Measurements from ENCODE around the gene NOSIP. TPM values are rescaled to one million over a fixed set of nuclear protein-coding genes. Genes with fewer than 3 reads are reported as not detected.

NOSIP gene
- polyA plus RNA-seq, 1 of the 3 experiments (the other 2 are of a cell fraction) = 128 TPM

DNA sequence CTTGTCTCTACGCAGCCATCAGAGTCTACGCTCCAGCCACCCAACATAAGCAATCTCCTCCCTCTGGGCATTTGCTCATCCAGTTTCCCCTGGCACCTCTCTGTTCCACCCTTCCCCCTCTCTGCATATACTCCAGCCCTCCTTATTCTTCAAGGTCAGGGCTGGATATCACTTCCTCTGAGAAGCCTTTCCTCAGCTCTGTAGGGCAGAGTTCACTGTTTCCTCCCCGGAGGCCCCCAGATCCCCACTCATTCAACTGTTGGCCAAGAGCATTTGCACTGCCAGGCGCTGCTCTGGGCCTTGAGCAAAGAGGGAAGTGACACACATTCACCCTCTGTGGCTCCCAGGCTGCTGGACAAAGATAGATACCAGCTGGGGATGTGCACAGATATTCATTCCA is 64.6 kb downstream of the NOSIP start:
- peaks cover 0 to 9% of the 10 kb centered on the region in 2 experiments; a peak in 1 of 4 replicates for H3K4me1 ChIP-seq (ENCODE audit: control insufficient read depth in 1 of 2, insufficient read depth in 2 of 2, low read depth in 1 of 2, low read length in 1 of 2)
- no peaks in the 10 kb centered on the region for H3K36me3 ChIP-seq (replicated peaks in 1 of 2; ENCODE audit: control insufficient read depth in 1 of 2, insufficient read depth in 2 of 2, low read length in 1 of 2)
- TF ChIP-seq GABPA (IDR thresholded peaks at IDR 0.05; ENCODE audit: low read depth) (no peak), RAD21 (IDR thresholded peaks at IDR 0.05; ENCODE audit: low read length) (no peak), FOXM1 (IDR thresholded peaks at IDR 0.05; ENCODE audit: low read depth) (no peak)
- H3K79me2 ChIP-seq (ENCODE audit: insufficient read depth) = no peaks in the 10 kb centered on the region
- POLR2A ChIA-PET = no interaction called here
- no peak overlapping the region for H3K4me3 ChIP-seq (ENCODE audit: low read depth in 2 of 2, low read length in 1 of 2)
- H3K4me2 ChIP-seq = no peak overlapping the region
- no peaks in the 10 kb centered on the region for H3K9me2 ChIP-seq
- no peak for DNase-seq
- 77% methylated on average over 4 of the region's 4 CpGs for WGBS (ENCODE audit: low lambda C conversion rate)
- no peak overlapping the region for H3K9ac ChIP-seq
- no peaks in the 10 kb centered on the region for H3K27me3 ChIP-seq (ENCODE audit: insufficient read depth)
- CTCF ChIA-PET = interaction anchor here (0.9 to 1.8 kb wide), 3 partner anchors 10 to 31 kb away, joined by 4 to 11 read pairs (median 4); no protein-coding TSS in a partner anchor
- H2AFZ ChIP-seq (ENCODE audit: low read depth) = no peak overlapping the region
- H3K27ac ChIP-seq (ENCODE audit: low read depth in 2 of 2, low read length in 1 of 2) = no peak overlapping the region
- no peaks in the 10 kb centered on the region for H3F3A ChIP-seq (replicated peaks; ENCODE audit: insufficient read depth)
- no peaks in the 10 kb centered on the region for H4K20me1 ChIP-seq (ENCODE audit: insufficient read depth)
- no peaks in the 10 kb centered on the region for H3K9me3 ChIP-seq

DNA sequence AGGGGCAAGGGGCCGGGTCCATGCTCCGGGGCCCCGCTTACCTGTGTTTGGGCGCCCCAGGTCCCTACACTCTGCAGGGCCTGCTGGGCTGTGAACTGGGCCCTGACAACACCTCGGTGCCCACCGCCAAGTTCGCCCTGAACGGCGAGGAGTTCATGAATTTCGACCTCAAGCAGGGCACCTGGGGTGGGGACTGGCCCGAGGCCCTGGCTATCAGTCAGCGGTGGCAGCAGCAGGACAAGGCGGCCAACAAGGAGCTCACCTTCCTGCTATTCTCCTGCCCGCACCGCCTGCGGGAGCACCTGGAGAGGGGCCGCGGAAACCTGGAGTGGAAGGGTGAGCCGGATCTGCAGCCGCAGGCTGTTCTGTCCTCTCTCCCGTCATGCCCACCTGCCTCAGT is 66.2 kb downstream of the NOSIP start:
- 97% methylated on average over 5 of the region's 21 CpGs for WGBS (ENCODE audit: low lambda C conversion rate)
- no peak for TF ChIP-seq EP300 (IDR thresholded peaks at IDR 0.05; ENCODE audit: borderline replicate concordance in 1 of 2, low read depth in 1 of 2, low read length in 1 of 2)
- Histone ChIP-seq H3K9ac (no peak overlapping the region), H3K4me2 (peak overlapping the region; percentile 99), H3K4me1 (ENCODE audit: control insufficient read depth in 1 of 2, insufficient read depth in 2 of 2, low read depth in 1 of 2, low read length in 1 of 2) (peaks cover 0 to 9% of the 10 kb centered on the region in 2 experiments; a peak in 1 of 4 replicates), H3K79me2 (ENCODE audit: insufficient read depth) (no peaks in the 10 kb centered on the region), H3K9me3 (no peaks in the 10 kb centered on the region), H3K36me3 (replicated peaks in 1 of 2; ENCODE audit: control insufficient read depth in 1 of 2, insufficient read depth in 2 of 2, low read length in 1 of 2) (no peaks in the 10 kb centered on the region), H3K4me3 (ENCODE audit: low read depth in 2 of 2, low read length in 1 of 2) (peak overlapping the region in 1 of 2 experiments; percentile 78; a peak in 1 of 4 replicates), H3K27ac (ENCODE audit: low read depth in 2 of 2, low read length in 1 of 2) (no peak overlapping the region), H2AFZ (ENCODE audit: low read depth) (no peak overlapping the region), H3F3A (replicated peaks; ENCODE audit: insufficient read depth) (no peaks in the 10 kb centered on the region), H4K20me1 (ENCODE audit: insufficient read depth) (no peaks in the 10 kb centered on the region), H3K9me2 (no peaks in the 10 kb centered on the region), H3K27me3 (ENCODE audit: insufficient read depth) (no peaks in the 10 kb centered on the region)
- CTCF ChIA-PET = interaction anchor here (0.6 to 2.2 kb wide), 8 partner anchors 11 to 56 kb away, joined by 3 to 11 read pairs (median 4); partner anchors contain the start of gene RCN3
- no peak for DNase-seq
- POLR2A ChIA-PET = interaction anchor here (1.5 kb wide), 1 partner anchor 18 kb away, joined by 6 read pairs; the partner anchor contains the start of gene RPS11

DNA sequence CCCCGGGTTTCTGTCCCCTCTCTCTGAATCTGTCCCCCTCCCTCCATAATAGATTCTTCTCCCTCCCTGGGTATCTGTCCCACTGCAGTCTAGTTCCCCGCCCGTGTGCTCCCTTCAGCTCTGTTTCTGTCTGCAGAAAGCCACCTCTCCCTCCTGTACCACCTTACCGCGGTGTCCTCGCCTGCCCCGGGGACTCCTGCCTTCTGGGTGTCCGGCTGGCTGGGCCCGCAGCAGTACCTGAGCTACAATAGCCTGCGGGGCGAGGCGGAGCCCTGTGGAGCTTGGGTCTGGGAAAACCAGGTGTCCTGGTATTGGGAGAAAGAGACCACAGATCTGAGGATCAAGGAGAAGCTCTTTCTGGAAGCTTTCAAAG is 66.6 kb downstream of the NOSIP start:
- no peaks in the 10 kb centered on the region for H3F3A ChIP-seq (replicated peaks; ENCODE audit: insufficient read depth)
- 57% methylated on average over 12 of the region's 12 CpGs for WGBS (ENCODE audit: low lambda C conversion rate)
- no peaks in the 10 kb centered on the region for H4K20me1 ChIP-seq (ENCODE audit: insufficient read depth)
- no peaks in the 10 kb centered on the region for H3K79me2 ChIP-seq (ENCODE audit: insufficient read depth)
- H3K4me1 ChIP-seq (ENCODE audit: control insufficient read depth in 1 of 2, insufficient read depth in 2 of 2, low read depth in 1 of 2, low read length in 1 of 2) = peaks cover 0 to 9% of the 10 kb centered on the region in 2 experiments; a peak in 1 of 4 replicates
- peak overlapping the region; percentile 78 for H3K9ac ChIP-seq
- peak; percentile 42 for DNase-seq
- no peaks in the 10 kb centered on the region for H3K9me3 ChIP-seq
- TF ChIP-seq FOSL2 (IDR thresholded peaks at IDR 0.05; ENCODE audit: borderline replicate concordance, low read depth) = no peak
- no peak for TF ChIP-seq GATA2 (CRISPR knock-in tag; IDR thresholded peaks at IDR 0.05)
- TF ChIP-seq, protein P1, sequence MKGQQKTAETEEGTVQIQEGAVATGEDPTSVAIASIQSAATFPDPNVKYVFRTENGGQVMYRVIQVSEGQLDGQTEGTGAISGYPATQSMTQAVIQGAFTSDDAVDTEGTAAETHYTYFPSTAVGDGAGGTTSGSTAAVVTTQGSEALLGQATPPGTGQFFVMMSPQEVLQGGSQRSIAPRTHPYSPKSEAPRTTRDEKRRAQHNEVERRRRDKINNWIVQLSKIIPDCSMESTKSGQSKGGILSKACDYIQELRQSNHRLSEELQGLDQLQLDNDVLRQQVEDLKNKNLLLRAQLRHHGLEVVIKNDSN (IDR thresholded peaks at IDR 0.05; ENCODE audit: borderline replicate concordance, low read depth) = no peak
- TF ChIP-seq, protein P2, sequence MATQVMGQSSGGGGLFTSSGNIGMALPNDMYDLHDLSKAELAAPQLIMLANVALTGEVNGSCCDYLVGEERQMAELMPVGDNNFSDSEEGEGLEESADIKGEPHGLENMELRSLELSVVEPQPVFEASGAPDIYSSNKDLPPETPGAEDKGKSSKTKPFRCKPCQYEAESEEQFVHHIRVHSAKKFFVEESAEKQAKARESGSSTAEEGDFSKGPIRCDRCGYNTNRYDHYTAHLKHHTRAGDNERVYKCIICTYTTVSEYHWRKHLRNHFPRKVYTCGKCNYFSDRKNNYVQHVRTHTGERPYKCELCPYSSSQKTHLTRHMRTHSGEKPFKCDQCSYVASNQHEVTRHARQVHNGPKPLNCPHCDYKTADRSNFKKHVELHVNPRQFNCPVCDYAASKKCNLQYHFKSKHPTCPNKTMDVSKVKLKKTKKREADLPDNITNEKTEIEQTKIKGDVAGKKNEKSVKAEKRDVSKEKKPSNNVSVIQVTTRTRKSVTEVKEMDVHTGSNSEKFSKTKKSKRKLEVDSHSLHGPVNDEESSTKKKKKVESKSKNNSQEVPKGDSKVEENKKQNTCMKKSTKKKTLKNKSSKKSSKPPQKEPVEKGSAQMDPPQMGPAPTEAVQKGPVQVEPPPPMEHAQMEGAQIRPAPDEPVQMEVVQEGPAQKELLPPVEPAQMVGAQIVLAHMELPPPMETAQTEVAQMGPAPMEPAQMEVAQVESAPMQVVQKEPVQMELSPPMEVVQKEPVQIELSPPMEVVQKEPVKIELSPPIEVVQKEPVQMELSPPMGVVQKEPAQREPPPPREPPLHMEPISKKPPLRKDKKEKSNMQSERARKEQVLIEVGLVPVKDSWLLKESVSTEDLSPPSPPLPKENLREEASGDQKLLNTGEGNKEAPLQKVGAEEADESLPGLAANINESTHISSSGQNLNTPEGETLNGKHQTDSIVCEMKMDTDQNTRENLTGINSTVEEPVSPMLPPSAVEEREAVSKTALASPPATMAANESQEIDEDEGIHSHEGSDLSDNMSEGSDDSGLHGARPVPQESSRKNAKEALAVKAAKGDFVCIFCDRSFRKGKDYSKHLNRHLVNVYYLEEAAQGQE (IDR thresholded peaks at IDR 0.05; ENCODE audit: low read depth, low read length) = no peak
- TF ChIP-seq, protein P3, sequence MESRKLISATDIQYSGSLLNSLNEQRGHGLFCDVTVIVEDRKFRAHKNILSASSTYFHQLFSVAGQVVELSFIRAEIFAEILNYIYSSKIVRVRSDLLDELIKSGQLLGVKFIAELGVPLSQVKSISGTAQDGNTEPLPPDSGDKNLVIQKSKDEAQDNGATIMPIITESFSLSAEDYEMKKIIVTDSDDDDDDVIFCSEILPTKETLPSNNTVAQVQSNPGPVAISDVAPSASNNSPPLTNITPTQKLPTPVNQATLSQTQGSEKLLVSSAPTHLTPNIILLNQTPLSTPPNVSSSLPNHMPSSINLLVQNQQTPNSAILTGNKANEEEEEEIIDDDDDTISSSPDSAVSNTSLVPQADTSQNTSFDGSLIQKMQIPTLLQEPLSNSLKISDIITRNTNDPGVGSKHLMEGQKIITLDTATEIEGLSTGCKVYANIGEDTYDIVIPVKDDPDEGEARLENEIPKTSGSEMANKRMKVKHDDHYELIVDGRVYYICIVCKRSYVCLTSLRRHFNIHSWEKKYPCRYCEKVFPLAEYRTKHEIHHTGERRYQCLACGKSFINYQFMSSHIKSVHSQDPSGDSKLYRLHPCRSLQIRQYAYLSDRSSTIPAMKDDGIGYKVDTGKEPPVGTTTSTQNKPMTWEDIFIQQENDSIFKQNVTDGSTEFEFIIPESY (IDR thresholded peaks at IDR 0.05; ENCODE audit: borderline replicate concordance, low read depth) = no peak
- no peak for TF ChIP-seq NFIC (IDR thresholded peaks at IDR 0.05; ENCODE audit: borderline replicate concordance)
- no peak for TF ChIP-seq EZH2phosphoT487 (IDR thresholded peaks at IDR 0.05; ENCODE audit: borderline replicate concordance, low read depth)
- TF ChIP-seq RCOR1 (IDR thresholded peaks at IDR 0.05; ENCODE audit: low read length) = no peak
- TF ChIP-seq GABPA (IDR thresholded peaks at IDR 0.05; ENCODE audit: low read depth) = no peak
- no peak for TF ChIP-seq TCF12 (IDR thresholded peaks at IDR 0.05)
- no peak for TF ChIP-seq FOXJ3 (CRISPR knock-in tag; IDR thresholded peaks at IDR 0.05)
- no peak for TF ChIP-seq ELF1 (IDR thresholded peaks at IDR 0.05)
- TF ChIP-seq TAF1 (IDR thresholded peaks at IDR 0.05; ENCODE audit: borderline replicate concordance, low read depth, low read length) = no peak
- peak overlapping the region; percentile 99 for H3K4me2 ChIP-seq
- no peak overlapping the region for H3K27ac ChIP-seq (ENCODE audit: low read depth in 2 of 2, low read length in 1 of 2)
- no peaks in the 10 kb centered on the region for H3K9me2 ChIP-seq
- H3K27me3 ChIP-seq (ENCODE audit: insufficient read depth) = no peaks in the 10 kb centered on the region
- POLR2A ChIA-PET = interaction anchor here (1.5 kb wide), 1 partner anchor 18 kb away, joined by 6 read pairs; the partner anchor contains the start of gene RPS11
- peak overlapping the region; percentile 92; the same call in 1 of the 2 replicates for H2AFZ ChIP-seq (ENCODE audit: low read depth)
- CTCF ChIA-PET = interaction anchor here (0.6 to 2.2 kb wide), 8 partner anchors 10 to 56 kb away, joined by 3 to 11 read pairs (median 4); partner anchors contain the start of gene RCN3
- no peaks in the 10 kb centered on the region for H3K36me3 ChIP-seq (replicated peaks in 1 of 2; ENCODE audit: control insufficient read depth in 1 of 2, insufficient read depth in 2 of 2, low read length in 1 of 2)
- H3K4me3 ChIP-seq (ENCODE audit: low read depth in 2 of 2, low read length in 1 of 2) = peak overlapping the region; percentile 60 to 78
